Liver (tissue), 3 donors: Measurements from ENCODE around the gene DPYD.

Source experiments
- EGR1 ChIP-seq, 2 donors: IDR thresholded peaks; 2 replicates each; pipeline ENCODE4 v1.6.1; 2016 to 2018; ENCODE audit warnings: antibody characterized with exemption in 2 of 2, low read depth in 2 of 2
- GABPA ChIP-seq, 2 donors: IDR thresholded peaks in 1 of 2; conservative IDR thresholded peaks in 1 of 2; 2 replicates each; pipeline ENCODE4 v1.6.1; 2016; ENCODE audit warnings: antibody characterized with exemption in 2 of 2, mild to moderate bottlenecking in 1 of 2, moderate library complexity in 1 of 2
- JUND ChIP-seq, 2 donors: IDR thresholded peaks; 2 replicates each; pipeline ENCODE4 v1.6.1; 2016; ENCODE audit warnings: antibody characterized with exemption in 2 of 2
- MAX ChIP-seq: IDR thresholded peaks from 2 replicates; pipeline ENCODE4 v1.6.1; 2016; ENCODE audit warnings: antibody characterized with exemption
- NR2F2 ChIP-seq: IDR thresholded peaks from 2 replicates; pipeline ENCODE4 v1.6.1; 2016; ENCODE audit warnings: antibody characterized with exemption
- RAD21 ChIP-seq, 2 donors: IDR thresholded peaks; 2 replicates each; pipeline ENCODE4 v1.6.1; 2016; ENCODE audit warnings: antibody characterized with exemption in 2 of 2, mild to moderate bottlenecking in 2 of 2
- REST ChIP-seq: IDR thresholded peaks from 2 replicates; pipeline ENCODE4 v1.6.1; 2016; ENCODE audit warnings: antibody characterized with exemption, mild to moderate bottlenecking
- RXRA ChIP-seq, 2 donors: IDR thresholded peaks; 2 replicates each; pipeline ENCODE4 v1.6.1; 2017 to 2018; ENCODE audit warnings: antibody characterized with exemption in 2 of 2, mild to moderate bottlenecking in 1 of 2
- SP1 ChIP-seq: IDR thresholded peaks from 2 replicates; pipeline ENCODE4 v1.6.1; 2018; ENCODE audit warnings: antibody characterized with exemption, mild to moderate bottlenecking
- TAF1 ChIP-seq: conservative IDR thresholded peaks from 2 replicates; pipeline ENCODE4 v1.6.1; 2016; ENCODE audit warnings: antibody characterized with exemption, mild to moderate bottlenecking
- YY1 ChIP-seq: IDR thresholded peaks from 2 replicates; pipeline ENCODE4 v1.6.1; 2016; ENCODE audit warnings: antibody characterized with exemption, mild to moderate bottlenecking
- ZBTB33 ChIP-seq: IDR thresholded peaks from 2 replicates; pipeline ENCODE4 v1.6.1; 2016; ENCODE audit warnings: antibody characterized with exemption
- TF ChIP-seq, protein P1 (sequence below): fragments of 150-350 bp; IDR thresholded peaks from 2 replicates; pipeline ENCODE4 v1.5.1; 2017; ENCODE audit warnings: improper control_type of control experiment, low read depth, low read length; ENCODE audit not compliant: missing input control
- TF ChIP-seq, protein P2 (sequence below): IDR thresholded peaks from 2 replicates; pipeline ENCODE4 v1.6.1; 2016; ENCODE audit warnings: antibody characterized with exemption
- donor health status: healthy.
- donor health status: healthy.

DNA sequence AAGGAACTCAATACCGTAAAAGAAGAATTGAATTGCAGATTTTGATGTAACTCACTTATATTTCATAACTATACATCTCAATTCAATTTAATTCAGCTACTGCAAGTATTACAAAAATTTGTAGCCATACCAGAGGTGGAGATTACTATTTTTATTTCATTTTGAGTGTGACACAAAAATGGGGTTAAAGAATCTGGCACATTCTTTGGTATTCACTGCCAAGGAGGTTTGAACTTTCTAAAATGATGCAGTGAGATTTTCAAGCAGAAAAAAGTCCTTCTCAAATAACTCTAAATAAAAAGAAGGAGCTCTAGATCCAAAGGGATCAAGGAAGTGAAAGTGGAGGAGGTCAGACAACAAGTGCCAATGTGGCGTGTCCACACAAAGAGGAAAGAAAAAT, 569.0 kb downstream of the DPYD start:
- TF ChIP-seq, protein P1, sequence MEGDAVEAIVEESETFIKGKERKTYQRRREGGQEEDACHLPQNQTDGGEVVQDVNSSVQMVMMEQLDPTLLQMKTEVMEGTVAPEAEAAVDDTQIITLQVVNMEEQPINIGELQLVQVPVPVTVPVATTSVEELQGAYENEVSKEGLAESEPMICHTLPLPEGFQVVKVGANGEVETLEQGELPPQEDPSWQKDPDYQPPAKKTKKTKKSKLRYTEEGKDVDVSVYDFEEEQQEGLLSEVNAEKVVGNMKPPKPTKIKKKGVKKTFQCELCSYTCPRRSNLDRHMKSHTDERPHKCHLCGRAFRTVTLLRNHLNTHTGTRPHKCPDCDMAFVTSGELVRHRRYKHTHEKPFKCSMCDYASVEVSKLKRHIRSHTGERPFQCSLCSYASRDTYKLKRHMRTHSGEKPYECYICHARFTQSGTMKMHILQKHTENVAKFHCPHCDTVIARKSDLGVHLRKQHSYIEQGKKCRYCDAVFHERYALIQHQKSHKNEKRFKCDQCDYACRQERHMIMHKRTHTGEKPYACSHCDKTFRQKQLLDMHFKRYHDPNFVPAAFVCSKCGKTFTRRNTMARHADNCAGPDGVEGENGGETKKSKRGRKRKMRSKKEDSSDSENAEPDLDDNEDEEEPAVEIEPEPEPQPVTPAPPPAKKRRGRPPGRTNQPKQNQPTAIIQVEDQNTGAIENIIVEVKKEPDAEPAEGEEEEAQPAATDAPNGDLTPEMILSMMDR, result no peak
- TF ChIP-seq, protein P2, sequence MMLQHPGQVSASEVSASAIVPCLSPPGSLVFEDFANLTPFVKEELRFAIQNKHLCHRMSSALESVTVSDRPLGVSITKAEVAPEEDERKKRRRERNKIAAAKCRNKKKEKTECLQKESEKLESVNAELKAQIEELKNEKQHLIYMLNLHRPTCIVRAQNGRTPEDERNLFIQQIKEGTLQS, result no peak
- TF ChIP-seq NR2F2, result no peak
- no peak for TF ChIP-seq MAX
- no peak for TF ChIP-seq SP1
- TF ChIP-seq ZBTB33, result no peak
- no peak for TF ChIP-seq YY1
- TF ChIP-seq REST, result no peak
- TF ChIP-seq RAD21 (IDR thresholded peaks at IDR 0.05), result no peak
- TF ChIP-seq RXRA (IDR thresholded peaks at IDR 0.05), result no peak
- no peak for TF ChIP-seq TAF1
- TF ChIP-seq GABPA (IDR thresholded peaks at IDR 0.05 in 1 of 2, conservative IDR thresholded peaks at IDR 0.05 in 1 of 2), result no peak
- TF ChIP-seq JUND (IDR thresholded peaks at IDR 0.05), result no peak
- TF ChIP-seq EGR1 (IDR thresholded peaks at IDR 0.05; ENCODE audit: low read depth in 2 of 2), result no peak
